Mammary epithelial cell (primary cell): ENCODE data around the gene AP2B1.

Experiments
- CTCF ChIP-seq, 2 donors: IDR thresholded peaks in 1 of 2; conservative IDR thresholded peaks in 1 of 2; 2 replicates each; pipeline ENCODE4 v1.5.1; 2011 to 2012; ENCODE audit warnings: inconsistent platforms in 2 of 2, low read length in 2 of 2, mild to moderate bottlenecking in 2 of 2, control low read depth in 1 of 2, low read depth in 1 of 2; ENCODE audit not compliant: insufficient read depth in 1 of 2; ENCODE audit errors: extremely low read depth in 1 of 2
- EZH2 ChIP-seq: IDR thresholded peaks from 2 replicates; pipeline ENCODE4 v1.6.1; 2012; ENCODE audit warnings: low read length, inconsistent platforms, borderline replicate concordance

DNA sequence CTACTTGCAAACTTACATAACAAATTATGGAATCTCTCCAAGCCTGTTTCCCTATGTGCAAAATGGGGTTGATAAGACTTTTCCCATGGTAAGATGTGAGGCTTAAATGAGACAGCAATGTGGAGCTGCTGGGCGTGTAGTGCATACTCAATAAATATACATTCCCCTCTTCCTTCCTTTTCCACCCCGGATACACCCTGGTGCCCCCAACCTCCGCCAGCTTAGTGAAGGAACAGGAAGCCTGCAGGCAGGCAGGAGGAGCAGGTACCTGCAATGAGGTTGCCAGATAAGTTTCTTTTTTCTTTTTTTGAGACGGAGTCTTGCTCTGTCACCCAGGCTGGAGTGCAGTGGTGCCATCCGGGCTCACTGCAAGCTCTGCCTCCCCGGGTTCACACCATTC is 188.5 kb downstream of the AP2B1 start:
- TF ChIP-seq CTCF (conservative IDR thresholded peaks at IDR 0.05 in 1 of 2, IDR thresholded peaks at IDR 0.05 in 1 of 2; ENCODE audit: extremely low read depth in 1 of 2, insufficient read depth in 1 of 2, low read depth in 1 of 2, low read length in 2 of 2) (no peak), EZH2 (no peak)
